ENCODE measurements around the gene ZBED4.
"Not testable (repeated sequence)": the region's sequence is repeated elsewhere in the genome, so short reads cannot be mapped to it uniquely, and the experiment has no call there.

The ZBED4 gene

GRCh38 chr22:49817359-49817758 is 36.3 kb upstream of the ZBED4 start:
- Histone ChIP-seq H3K79me2 (ENCODE audit: control insufficient read depth, insufficient read depth, low read length, unreplicated experiment) (peaks cover 79% of the 10 kb centered on the region), H2AFZ (ENCODE audit: low read length, unreplicated experiment) (no peak overlapping the region), H3K4me1 (ENCODE audit: control insufficient read depth, insufficient read depth, low read length, unreplicated experiment) (peaks cover 3% of the 10 kb centered on the region), H3K27ac (ENCODE audit: low read depth, low read length) (no peak overlapping the region), H3K27me3 (ENCODE audit: insufficient read depth, low read length) (no peaks in the 10 kb centered on the region), H3K4me3 (ENCODE audit: low read depth, low read length) (no peak overlapping the region), H3K36me3 (ENCODE audit: insufficient read depth, low read length) (peaks cover 7% of the 10 kb centered on the region; the same call in 1 of the 2 replicates)

- H3K27me3 ChIP-seq (ENCODE audit: insufficient read depth, low read length) = no peaks in the 10 kb centered on the region
- H3K4me1 ChIP-seq (ENCODE audit: control insufficient read depth, insufficient read depth, low read length, unreplicated experiment) = peaks cover 12% of the 10 kb centered on the region
- H2AFZ ChIP-seq (ENCODE audit: low read length, unreplicated experiment) = no peak overlapping the region
- peaks cover 4% of the 10 kb centered on the region; the same call in 1 of the 2 replicates for H3K36me3 ChIP-seq (ENCODE audit: insufficient read depth, low read length)
- H3K27ac ChIP-seq (ENCODE audit: low read depth, low read length) = no peak overlapping the region
- H3K79me2 ChIP-seq (ENCODE audit: control insufficient read depth, insufficient read depth, low read length, unreplicated experiment) = peaks cover 82% of the 10 kb centered on the region
- no peak overlapping the region for H3K4me3 ChIP-seq (ENCODE audit: low read depth, low read length)
These were observed 32.7 kb upstream of the ZBED4 start for GRCh38 chr22:49820984-49821383.

- not testable (repeated sequence) for H3K27me3 ChIP-seq (ENCODE audit: insufficient read depth, low read length); H3K36me3 ChIP-seq (ENCODE audit: insufficient read depth, low read length)
- peaks cover 12% of the 10 kb centered on the region for H3K4me1 ChIP-seq (ENCODE audit: control insufficient read depth, insufficient read depth, low read length, unreplicated experiment)
These were observed 31.9 kb upstream of the ZBED4 start for GRCh38 chr22:49821741-49822140.

GRCh38 chr22:49823289-49824045 is 30.2 kb upstream of the ZBED4 start:
- peaks cover 70% of the 10 kb centered on the region for H3K79me2 ChIP-seq (ENCODE audit: control insufficient read depth, insufficient read depth, low read length, unreplicated experiment)
- H3K27ac ChIP-seq (ENCODE audit: low read depth, low read length) = no peak overlapping the region
- H3K36me3 ChIP-seq (ENCODE audit: insufficient read depth, low read length) = peaks cover 4% of the 10 kb centered on the region; the same call in 1 of the 2 replicates
- no peak overlapping the region for H3K4me3 ChIP-seq (ENCODE audit: low read depth, low read length)
- H3K4me1 ChIP-seq (ENCODE audit: control insufficient read depth, insufficient read depth, low read length, unreplicated experiment) = peaks cover 12% of the 10 kb centered on the region
- no peak overlapping the region for H2AFZ ChIP-seq (ENCODE audit: low read length, unreplicated experiment)
- no peaks in the 10 kb centered on the region for H3K27me3 ChIP-seq (ENCODE audit: insufficient read depth, low read length)

More at GRCh38 chr22:49821741-49822140, 31.9 kb upstream of the ZBED4 start:
- not testable (repeated sequence) for H2AFZ ChIP-seq (ENCODE audit: low read length, unreplicated experiment); H3K4me3 ChIP-seq (ENCODE audit: low read depth, low read length); H3K27ac ChIP-seq (ENCODE audit: low read depth, low read length)
- peaks cover 82% of the 10 kb centered on the region for H3K79me2 ChIP-seq (ENCODE audit: control insufficient read depth, insufficient read depth, low read length, unreplicated experiment)

- H3K36me3 ChIP-seq (ENCODE audit: insufficient read depth, low read length) = peaks cover 4% of the 10 kb centered on the region; the same call in 1 of the 2 replicates
- no peak overlapping the region for H3K4me3 ChIP-seq (ENCODE audit: low read depth, low read length)
- peaks cover 12% of the 10 kb centered on the region for H3K4me1 ChIP-seq (ENCODE audit: control insufficient read depth, insufficient read depth, low read length, unreplicated experiment)
- no peak overlapping the region for H2AFZ ChIP-seq (ENCODE audit: low read length, unreplicated experiment)
- H3K79me2 ChIP-seq (ENCODE audit: control insufficient read depth, insufficient read depth, low read length, unreplicated experiment) = peaks cover 67% of the 10 kb centered on the region
- H3K27ac ChIP-seq (ENCODE audit: low read depth, low read length) = no peak overlapping the region
- H3K27me3 ChIP-seq (ENCODE audit: insufficient read depth, low read length) = no peaks in the 10 kb centered on the region
These were observed 29.3 kb upstream of the ZBED4 start for GRCh38 chr22:49824185-49824925.

GRCh38 chr22:49824936-49825335 is 28.7 kb upstream of the ZBED4 start:
- Histone ChIP-seq H2AFZ (ENCODE audit: low read length, unreplicated experiment) (no peak overlapping the region), H3K27me3 (ENCODE audit: insufficient read depth, low read length) (no peaks in the 10 kb centered on the region), H3K36me3 (ENCODE audit: insufficient read depth, low read length) (peaks cover 7% of the 10 kb centered on the region; the same call in 1 of the 2 replicates), H3K27ac (ENCODE audit: low read depth, low read length) (no peak overlapping the region), H3K4me1 (ENCODE audit: control insufficient read depth, insufficient read depth, low read length, unreplicated experiment) (peaks cover 12% of the 10 kb centered on the region), H3K79me2 (ENCODE audit: control insufficient read depth, insufficient read depth, low read length, unreplicated experiment) (peaks cover 67% of the 10 kb centered on the region), H3K4me3 (ENCODE audit: low read depth, low read length) (peak overlapping the region; percentile 83)

GRCh38 chr22:49825436-49825835 is 28.2 kb upstream of the ZBED4 start:
- H2AFZ ChIP-seq (ENCODE audit: low read length, unreplicated experiment) = no peak overlapping the region
- H3K36me3 ChIP-seq (ENCODE audit: insufficient read depth, low read length) = peaks cover 6% of the 10 kb centered on the region; the same call in 1 of the 2 replicates
- H3K4me1 ChIP-seq (ENCODE audit: control insufficient read depth, insufficient read depth, low read length, unreplicated experiment) = peaks cover 12% of the 10 kb centered on the region
- no peaks in the 10 kb centered on the region for H3K27me3 ChIP-seq (ENCODE audit: insufficient read depth, low read length)
- peaks cover 63% of the 10 kb centered on the region for H3K79me2 ChIP-seq (ENCODE audit: control insufficient read depth, insufficient read depth, low read length, unreplicated experiment)
- H3K4me3 ChIP-seq (ENCODE audit: low read depth, low read length) = peak overlapping the region; percentile 83
- peak overlapping the region; percentile 45; the same call in 1 of the 2 replicates for H3K27ac ChIP-seq (ENCODE audit: low read depth, low read length)

- peaks cover 3% of the 10 kb centered on the region; the same call in 1 of the 2 replicates for H3K36me3 ChIP-seq (ENCODE audit: insufficient read depth, low read length)
- no peaks in the 10 kb centered on the region for H3K27me3 ChIP-seq (ENCODE audit: insufficient read depth, low read length)
- H3K4me3 ChIP-seq (ENCODE audit: low read depth, low read length) = peak overlapping the region; percentile 83
- peaks cover 57% of the 10 kb centered on the region for H3K79me2 ChIP-seq (ENCODE audit: control insufficient read depth, insufficient read depth, low read length, unreplicated experiment)
- H3K4me1 ChIP-seq (ENCODE audit: control insufficient read depth, insufficient read depth, low read length, unreplicated experiment) = peaks cover 12% of the 10 kb centered on the region
- H3K27ac ChIP-seq (ENCODE audit: low read depth, low read length) = peak overlapping the region; percentile 54; the same call in 1 of the 2 replicates
- no peak overlapping the region for H2AFZ ChIP-seq (ENCODE audit: low read length, unreplicated experiment)
These were observed 27.6 kb upstream of the ZBED4 start for GRCh38 chr22:49825944-49826602.

- Histone ChIP-seq H3K27me3 (ENCODE audit: insufficient read depth, low read length) (no peaks in the 10 kb centered on the region), H3K27ac (ENCODE audit: low read depth, low read length) (peak overlapping the region; percentile 54; the same call in 1 of the 2 replicates), H3K4me3 (ENCODE audit: low read depth, low read length) (peak overlapping the region; percentile 83), H2AFZ (ENCODE audit: low read length, unreplicated experiment) (no peak overlapping the region), H3K79me2 (ENCODE audit: control insufficient read depth, insufficient read depth, low read length, unreplicated experiment) (peaks cover 50% of the 10 kb centered on the region), H3K4me1 (ENCODE audit: control insufficient read depth, insufficient read depth, low read length, unreplicated experiment) (peaks cover 12% of the 10 kb centered on the region), H3K36me3 (ENCODE audit: insufficient read depth, low read length) (peaks cover 3% of the 10 kb centered on the region; the same call in 1 of the 2 replicates)
These were observed 26.9 kb upstream of the ZBED4 start for GRCh38 chr22:49826603-49827270.

Measured in ACC112 (cell line).